RWPE1 (cell line): ENCODE results near the gene ZNF672.
A peak's percentile ranks its signal among the peaks of the same experiment; 100 is the strongest.
"Not testable (repeated sequence)": the region's sequence is repeated elsewhere in the genome, so short reads cannot be mapped to it uniquely, and the experiment has no call there.

Experiments
- CTCF ChIA-PET: fragments of 350-600 bp; sonication (Branson Sonifier 250); formaldehyde crosslinking; extraction: SDS; loops from one replicate; lab custom pipeline; 2021; lab: Yijun Ruan, JAX
- POLR2A ChIA-PET: fragments of 400-600 bp; formaldehyde crosslinking; extraction: SDS; loops from one replicate; lab custom pipeline; 2020; ENCODE audit warnings: antibody characterized with exemption; ENCODE audit not compliant: low non-redundant PET; lab: Yijun Ruan, JAX
- DNase-seq: peaks from one replicate; pipeline ENCODE4 v3.0.0; 2012; ENCODE audit warnings: low spot score
- H3K27ac ChIP-seq: fragments of 450-650 bp; 2 replicates; pipeline ENCODE4 v1.5.1; 2017
- TF ChIP-seq, protein P1 (sequence below): fragments of 450-650 bp; conservative IDR thresholded peaks from 2 replicates; pipeline ENCODE4 v1.5.1; 2017; ENCODE audit warnings: low read depth, mild to moderate bottlenecking

ZNF672 gene

DNA sequence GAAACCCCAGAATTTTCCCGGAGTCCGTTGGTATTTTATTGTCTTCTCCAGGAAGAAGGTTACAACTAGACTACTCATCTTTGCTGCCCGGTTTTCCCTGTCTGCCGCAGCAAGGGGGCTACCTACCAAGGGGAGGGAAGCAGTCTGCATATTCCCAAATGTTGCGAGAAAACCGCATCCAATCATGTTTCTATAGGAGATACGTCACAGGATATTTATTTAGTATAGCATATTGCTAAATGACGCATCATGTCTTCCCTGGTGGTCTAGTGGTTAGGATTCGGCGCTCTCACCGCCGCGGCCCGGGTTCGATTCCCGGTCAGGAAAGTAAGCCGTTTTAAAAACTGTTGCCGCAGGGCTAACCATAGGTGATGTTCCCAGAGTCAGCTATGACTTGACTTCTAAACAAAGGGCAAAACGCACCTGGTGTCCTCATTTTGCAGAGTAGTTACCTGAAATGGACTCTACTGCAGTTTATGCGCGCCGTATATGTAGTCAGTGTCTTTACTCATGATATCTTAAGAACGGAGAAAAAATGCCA lies 36.0 kb downstream of the ZNF672 start:
- peak; percentile 76 for DNase-seq
- POLR2A ChIA-PET, result interaction anchor here (0.5 to 1.2 kb wide), 2 partner anchors 15 to 1664 kb away, joined by 3 to 4 read pairs; partner anchors contain the start of gene ZNF692
- peak overlapping the region; percentile 96 for H3K27ac ChIP-seq

DNA sequence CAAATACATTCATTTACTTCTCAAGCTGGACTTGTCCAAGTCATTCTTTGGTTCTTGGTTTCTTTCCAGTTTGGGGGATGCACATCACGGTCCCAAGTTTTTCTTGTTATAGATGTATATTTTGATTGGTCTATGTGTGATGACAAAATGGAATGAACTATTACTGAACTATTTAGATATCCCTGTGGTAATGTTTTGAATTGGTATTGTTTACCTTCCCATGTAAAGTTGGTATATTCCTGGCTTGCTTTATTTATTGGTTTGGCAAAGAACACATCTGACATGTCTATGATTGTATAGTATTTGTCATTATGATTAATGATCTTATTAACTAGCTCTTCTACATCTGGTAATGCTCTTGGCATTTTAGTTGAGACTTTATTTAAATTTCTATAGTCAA lies 43.2 kb downstream of the ZNF672 start:
- no peak for DNase-seq
- ChIA-PET CTCF (no interaction called here), POLR2A (no interaction called here)
- no peak overlapping the region for H3K27ac ChIP-seq
- TF ChIP-seq, protein P1, sequence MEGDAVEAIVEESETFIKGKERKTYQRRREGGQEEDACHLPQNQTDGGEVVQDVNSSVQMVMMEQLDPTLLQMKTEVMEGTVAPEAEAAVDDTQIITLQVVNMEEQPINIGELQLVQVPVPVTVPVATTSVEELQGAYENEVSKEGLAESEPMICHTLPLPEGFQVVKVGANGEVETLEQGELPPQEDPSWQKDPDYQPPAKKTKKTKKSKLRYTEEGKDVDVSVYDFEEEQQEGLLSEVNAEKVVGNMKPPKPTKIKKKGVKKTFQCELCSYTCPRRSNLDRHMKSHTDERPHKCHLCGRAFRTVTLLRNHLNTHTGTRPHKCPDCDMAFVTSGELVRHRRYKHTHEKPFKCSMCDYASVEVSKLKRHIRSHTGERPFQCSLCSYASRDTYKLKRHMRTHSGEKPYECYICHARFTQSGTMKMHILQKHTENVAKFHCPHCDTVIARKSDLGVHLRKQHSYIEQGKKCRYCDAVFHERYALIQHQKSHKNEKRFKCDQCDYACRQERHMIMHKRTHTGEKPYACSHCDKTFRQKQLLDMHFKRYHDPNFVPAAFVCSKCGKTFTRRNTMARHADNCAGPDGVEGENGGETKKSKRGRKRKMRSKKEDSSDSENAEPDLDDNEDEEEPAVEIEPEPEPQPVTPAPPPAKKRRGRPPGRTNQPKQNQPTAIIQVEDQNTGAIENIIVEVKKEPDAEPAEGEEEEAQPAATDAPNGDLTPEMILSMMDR, result no peak

More for the DNA sequence above, 36.0 kb downstream of the ZNF672 start:
- CTCF ChIA-PET, result interaction anchor here (0.6 kb wide), 1 partner anchor 32 kb away, joined by 4 read pairs; no protein-coding TSS in a partner anchor
- TF ChIP-seq, protein P1, result no peak

DNA sequence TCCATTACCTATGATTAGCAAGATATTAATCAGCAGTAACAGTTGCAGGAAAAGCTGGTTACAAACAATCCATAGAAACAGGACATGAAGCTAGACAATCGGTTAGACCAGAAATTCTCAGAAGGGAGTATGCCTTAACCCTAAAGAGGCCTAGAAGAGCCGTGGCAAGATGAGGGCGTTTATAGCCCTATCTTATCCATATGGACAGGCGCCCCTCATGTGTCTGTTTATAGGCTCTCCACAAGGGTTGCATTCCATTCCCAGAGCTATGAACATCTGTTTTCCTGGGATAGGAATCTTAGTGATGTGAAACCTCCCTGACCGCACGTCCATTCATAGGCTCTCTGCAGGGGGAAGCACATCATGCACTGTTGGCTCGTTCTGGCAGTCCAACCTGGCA lies 44.4 kb downstream of the ZNF672 start:
- POLR2A ChIA-PET, DNase-seq, CTCF ChIA-PET, H3K27ac ChIP-seq: not testable (repeated sequence)

DNA sequence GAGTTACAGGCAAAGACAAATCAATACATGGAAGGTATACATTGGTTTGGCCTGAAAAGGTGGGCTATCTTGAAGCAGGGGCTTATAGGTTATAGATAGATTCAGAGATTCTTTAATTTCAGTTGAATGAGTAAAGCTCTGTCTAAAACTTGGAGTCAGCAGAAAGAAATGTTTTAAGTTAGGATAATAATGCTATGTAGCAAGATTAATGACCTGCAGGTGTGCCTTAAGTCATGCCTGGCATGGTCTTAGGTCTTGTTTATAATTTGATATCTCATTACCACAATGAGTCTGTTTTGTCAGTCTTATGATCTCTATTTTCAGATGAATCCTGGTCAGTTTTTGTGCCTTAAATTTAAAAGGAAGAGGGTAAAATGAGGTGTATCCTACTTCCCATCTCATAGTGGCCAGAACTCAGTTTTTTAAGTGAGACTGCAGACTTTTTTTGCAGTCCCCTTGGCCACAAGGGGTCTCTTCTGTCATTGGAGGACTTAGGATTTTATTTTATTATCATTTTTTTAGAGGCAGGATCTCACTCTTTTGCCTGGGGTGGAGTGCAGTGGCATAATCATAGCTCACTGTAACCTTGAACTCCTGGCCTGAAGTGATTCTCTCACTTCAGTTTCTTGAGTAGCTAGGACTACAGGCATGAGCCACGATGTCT lies 46.7 kb downstream of the ZNF672 start:
- DNase-seq, result no peak
- TF ChIP-seq, protein P1, result no peak
- no peak overlapping the region for H3K27ac ChIP-seq
- POLR2A ChIA-PET, result no interaction called here
- CTCF ChIA-PET, result interaction anchor here (0.5 kb wide), 1 partner anchor 19 kb away, joined by 5 read pairs; no protein-coding TSS in a partner anchor

DNA sequence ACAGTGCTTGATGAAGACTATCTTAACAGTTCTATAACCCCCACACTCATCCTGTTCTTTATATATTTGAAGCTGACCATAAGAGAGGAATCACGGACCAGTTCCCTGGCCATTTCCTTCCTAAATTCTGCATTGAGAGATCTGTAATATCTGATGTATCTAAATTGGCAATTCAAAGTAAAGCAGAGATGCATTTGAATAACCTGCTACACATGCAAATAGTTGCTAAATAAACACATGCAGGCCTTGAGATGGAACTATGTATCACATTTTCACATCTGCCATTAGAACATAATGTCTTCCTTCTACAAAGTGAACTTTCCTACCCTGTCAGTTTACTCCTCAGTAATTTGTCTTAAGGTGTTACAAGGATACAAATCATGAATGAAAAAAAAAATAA lies 47.6 kb downstream of the ZNF672 start:
- TF ChIP-seq, protein P1, result no peak
- DNase-seq, result no peak
- H3K27ac ChIP-seq, result no peak overlapping the region
- POLR2A ChIA-PET, result no interaction called here
- CTCF ChIA-PET, result no interaction called here

DNA sequence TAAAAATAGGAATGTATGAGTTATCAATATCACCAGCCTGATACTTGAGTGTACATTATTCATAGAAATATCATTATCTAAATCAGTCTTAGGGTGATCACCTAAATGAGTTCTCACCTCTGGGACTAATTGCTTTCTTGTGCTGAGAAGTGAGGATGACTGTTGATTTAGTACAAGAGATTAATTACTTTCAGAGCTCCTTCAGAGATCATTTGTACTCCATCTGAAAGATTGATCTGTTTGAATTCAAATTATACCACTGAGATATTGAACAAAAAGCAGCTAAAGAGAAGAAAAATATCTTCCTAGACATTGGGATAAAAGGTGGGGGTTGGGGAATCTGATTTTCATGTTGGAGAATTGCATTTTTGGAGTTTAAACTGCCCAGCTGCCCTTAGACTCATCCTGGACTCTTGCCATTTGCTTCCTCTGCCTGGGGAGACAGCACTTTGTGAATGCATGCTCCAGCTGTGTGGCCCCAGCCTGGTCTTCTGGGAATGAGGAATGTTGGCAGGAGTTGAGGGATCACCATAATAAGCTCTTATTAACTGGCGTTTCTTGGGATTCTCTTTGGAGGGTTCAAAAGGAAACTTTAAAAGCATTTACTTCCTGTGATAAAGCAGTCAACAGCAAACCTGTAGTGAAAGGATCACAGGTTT lies 48.3 kb downstream of the ZNF672 start:
- CTCF ChIA-PET, result no interaction called here
- TF ChIP-seq, protein P1, result no peak
- POLR2A ChIA-PET, result no interaction called here
- no peak for DNase-seq
- no peak overlapping the region for H3K27ac ChIP-seq

DNA sequence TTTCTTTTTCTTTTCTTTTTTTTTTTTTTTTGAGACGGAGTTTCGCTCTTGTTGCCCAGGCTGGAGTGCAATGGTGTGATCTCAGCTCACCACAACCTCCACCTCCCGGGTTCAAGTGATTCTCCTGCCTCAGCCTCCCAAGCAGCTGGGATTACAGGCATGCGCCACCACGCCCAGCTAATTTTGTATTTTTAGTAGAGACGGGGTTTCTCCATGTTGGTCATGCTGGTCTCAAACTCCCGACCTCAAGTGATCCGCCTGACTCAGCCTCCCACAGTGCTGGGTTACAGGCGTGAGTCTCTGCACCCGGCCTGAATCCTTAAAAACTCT lies 51.9 kb downstream of the ZNF672 start:
- POLR2A ChIA-PET, result interaction anchor here (0.7 kb wide), 1 partner anchor 184 kb away, joined by 3 read pairs; no protein-coding TSS in a partner anchor
- CTCF ChIA-PET, result interaction anchor here (0.6 to 0.7 kb wide), 2 partner anchors 11 to 63 kb away, joined by 3 to 5 read pairs; no protein-coding TSS in a partner anchor
- not testable (repeated sequence) for DNase-seq, H3K27ac ChIP-seq
